Breast epithelium (tissue), 4 donors: ENCODE data around the gene FAM193A. TPM values are rescaled to one million over a fixed set of nuclear protein-coding genes. Genes with fewer than 3 reads are reported as not detected.
A peak's percentile ranks its signal among the peaks of the same experiment; 100 is the strongest.

Experiments used
- DNase-seq, 2 donors: peaks; one replicate each; pipeline ENCODE4 v3.0.0-alpha.2; 2019; ENCODE audit warnings: low spot score in 2 of 2
- H3K27ac ChIP-seq, 2 donors: fragments of 200-600 bp; sonication (generic) in 1 of 2; one replicate each; pipeline ENCODE4 v1.5.1; 2016 to 2019; ENCODE audit warnings: mild to moderate bottlenecking in 1 of 2
- H3K27me3 ChIP-seq, 2 donors: fragments of 200-600 bp; sonication (generic) in 1 of 2; one replicate each; pipeline versions ENCODE4 v1.5.1 to v1.6.0; 2017 to 2019; ENCODE audit warnings: control low read depth in 1 of 2, mild to moderate bottlenecking in 1 of 2
- H3K36me3 ChIP-seq: fragments of 200-600 bp; one replicate; pipeline ENCODE4 v1.5.1; 2019
- H3K4me1 ChIP-seq, 2 donors: fragments of 200-600 bp; sonication (generic); one replicate each; pipeline ENCODE4 v1.5.1; 2016 to 2019; ENCODE audit warnings: control low read depth in 1 of 2
- H3K4me3 ChIP-seq, 3 donors: fragments of 200-600 bp; sonication (generic); 1 replicate in 2 of 3; 2 replicates in 1 of 3; pipeline ENCODE4 v1.5.1; 2016 to 2019; ENCODE audit warnings: mild to moderate bottlenecking in 3 of 3, moderate library complexity in 2 of 3
- H3K9me3 ChIP-seq, 2 donors: fragments of 200-600 bp; sonication (generic) in 1 of 2; one replicate each; pipeline ENCODE4 v1.5.1; 2016 to 2019; ENCODE audit warnings: control low read depth in 1 of 2
- CTCF ChIP-seq, 3 donors: fragments of 450-650 bp; IDR thresholded peaks; one replicate each; pipeline ENCODE4 v1.5.1; 2016 to 2017; ENCODE audit warnings: antibody characterized with exemption in 3 of 3, mild to moderate bottlenecking in 3 of 3, moderate library complexity in 3 of 3
- POLR2A ChIP-seq: fragments of 450-650 bp; IDR thresholded peaks from one replicate; pipeline ENCODE4 v1.6.1; 2016; ENCODE audit warnings: antibody characterized with exemption, mild to moderate bottlenecking, moderate library complexity
- POLR2AphosphoS5 ChIP-seq, 3 donors: sonication (generic); formaldehyde crosslinking; IDR thresholded peaks; one replicate each; pipeline ENCODE4 v1.6.1; 2017; ENCODE audit warnings: antibody characterized with exemption in 3 of 3
- intact Hi-C: fragments of 100-400 bp; cut with DNase I; formaldehyde crosslinking; loops from one replicate; pipeline ENCODE4 v1.15.1; 2023; ENCODE audit warnings: low total_unique reads
- total RNA-seq, 3 donors: library from RNA; depleted of rRNA; stranded (reverse); fragments of >200 nt; gene quantifications; one replicate each; pipeline ENCODE4 v1.1.0, GENCODE V29; 2016

Gene FAM193A
- total RNA-seq, 3 donors from 2014 or later, result 24.5 to 26.5 (median 24.7) TPM

- peak overlapping the region; percentile 5 to 32 for H3K27ac ChIP-seq
- H3K27me3 ChIP-seq, result no peaks in the 10 kb centered on the region
- no peaks in the 10 kb centered on the region for H3K4me1 ChIP-seq
- no peak for DNase-seq
- no peak overlapping the region for H3K4me3 ChIP-seq
- no peaks in the 10 kb centered on the region for H3K9me3 ChIP-seq
- H3K36me3 ChIP-seq, result peaks cover 7% of the 10 kb centered on the region
- intact Hi-C loops, result no loop called here
- TF ChIP-seq POLR2AphosphoS5 (IDR thresholded peaks at IDR 0.05) (no peak), POLR2A (no peak), CTCF (IDR thresholded peaks at IDR 0.05) (no peak)
Measured at GRCh38 chr4:2515830-2516550, 20.5 kb upstream of the FAM193A start.

- H3K4me3 ChIP-seq, result no peak overlapping the region
- H3K27me3 ChIP-seq, result no peaks in the 10 kb centered on the region
- intact Hi-C loops, result no loop called here
- TF ChIP-seq CTCF (IDR thresholded peaks at IDR 0.05), result no peak
- TF ChIP-seq POLR2A, result no peak
- TF ChIP-seq POLR2AphosphoS5 (IDR thresholded peaks at IDR 0.05), result no peak
- H3K9me3 ChIP-seq, result no peaks in the 10 kb centered on the region
- DNase-seq, result no peak
- peaks cover 7% of the 10 kb centered on the region for H3K36me3 ChIP-seq
- H3K4me1 ChIP-seq, result no peaks in the 10 kb centered on the region
- peak overlapping the region in 1 of 2 donors; percentile 5 for H3K27ac ChIP-seq
Measured at GRCh38 chr4:2516635-2517034, 19.8 kb upstream of the FAM193A start.

GRCh38 chr4:2526559-2526958 lies 9.9 kb upstream of the FAM193A start:
- Histone ChIP-seq H3K9me3 (no peaks in the 10 kb centered on the region), H3K4me1 (no peaks in the 10 kb centered on the region), H3K27me3 (no peaks in the 10 kb centered on the region), H3K4me3 (no peak overlapping the region), H3K27ac (no peak overlapping the region), H3K36me3 (no peaks in the 10 kb centered on the region)
- no peak for DNase-seq
- intact Hi-C loops, result no loop called here
- no peak for TF ChIP-seq CTCF (IDR thresholded peaks at IDR 0.05)
- TF ChIP-seq POLR2A, result no peak
- no peak for TF ChIP-seq POLR2AphosphoS5 (IDR thresholded peaks at IDR 0.05)

GRCh38 chr4:2534904-2535375 lies 1.5 kb upstream of the FAM193A start:
- H3K27ac ChIP-seq, result peak overlapping the region; percentile 91 to 99
- intact Hi-C loops, result loop anchor here (5.0 kb wide), 1 partner anchor 58 kb away; no protein-coding TSS in a partner anchor
- no peaks in the 10 kb centered on the region for H3K27me3 ChIP-seq
- H3K4me1 ChIP-seq, result peaks cover 0 to 4% of the 10 kb centered on the region in 2 donors
- peak overlapping the region; percentile 70 to 98 (median 76) for H3K4me3 ChIP-seq
- TF ChIP-seq CTCF (IDR thresholded peaks at IDR 0.05) (no peak), POLR2A (no peak), POLR2AphosphoS5 (IDR thresholded peaks at IDR 0.05) (no peak)
- DNase-seq, result no peak
- no peaks in the 10 kb centered on the region for H3K36me3 ChIP-seq
- H3K9me3 ChIP-seq, result no peaks in the 10 kb centered on the region

GRCh38 chr4:2535376-2536192 lies 863 bp upstream of the FAM193A start:
- intact Hi-C loops, result loop anchor here (5.0 kb wide), 1 partner anchor 58 kb away; no protein-coding TSS in a partner anchor
- Histone ChIP-seq H3K36me3 (no peaks in the 10 kb centered on the region), H3K27ac (peak overlapping the region; percentile 91 to 99), H3K4me3 (peak overlapping the region; percentile 70 to 98 (median 76)), H3K27me3 (no peaks in the 10 kb centered on the region), H3K9me3 (no peaks in the 10 kb centered on the region), H3K4me1 (peaks cover 0 to 4% of the 10 kb centered on the region in 2 donors)
- DNase-seq, result peak in 1 of 2 donors; percentile 35
- TF ChIP-seq POLR2A (no peak), POLR2AphosphoS5 (IDR thresholded peaks at IDR 0.05) (no peak), CTCF (IDR thresholded peaks at IDR 0.05) (no peak)
